ENCODE data around the gene PRKCD.

Gene PRKCD

GRCh38 chr3:53240989-53241972 lies 80.3 kb downstream of the PRKCD start:
- Mint-ChIP-seq H3K4me3 (no peak overlapping the region), H3K27me3 (no peaks in the 10 kb centered on the region), H3K4me1 (ENCODE audit: low read depth) (peaks cover 7% of the 10 kb centered on the region), H3K27ac (no peak overlapping the region), H3K9me3 (no peaks in the 10 kb centered on the region), H3K36me3 (ENCODE audit: low read depth) (peaks cover 44% of the 10 kb centered on the region)

- Mint-ChIP-seq H3K27ac (no peak overlapping the region), H3K27me3 (no peaks in the 10 kb centered on the region), H3K9me3 (no peaks in the 10 kb centered on the region), H3K36me3 (ENCODE audit: low read depth) (peaks cover 44% of the 10 kb centered on the region), H3K4me3 (no peak overlapping the region), H3K4me1 (ENCODE audit: low read depth) (peaks cover 8% of the 10 kb centered on the region)
Measured at GRCh38 chr3:53242155-53242554, 81.1 kb downstream of the PRKCD start.
